ENCODE measurements around the gene IGF2BP1.

The IGF2BP1 gene

GRCh38 chr17:48970865-48971687 is 26.1 kb upstream of the IGF2BP1 start:
- H3K27ac ChIP-seq = no peak overlapping the region
- TF ChIP-seq CTCF (conservative IDR thresholded peaks at IDR 0.05) = no peak

GRCh38 chr17:48972749-48973097 is 24.5 kb upstream of the IGF2BP1 start:
- no peak overlapping the region for H3K27ac ChIP-seq

GRCh38 chr17:48973806-48974205 is 23.4 kb upstream of the IGF2BP1 start:
- H3K27ac ChIP-seq = no peak overlapping the region
- TF ChIP-seq CTCF (conservative IDR thresholded peaks at IDR 0.05) = no peak

More at GRCh38 chr17:48972749-48973097, 24.5 kb upstream of the IGF2BP1 start:
- no peak for TF ChIP-seq CTCF (conservative IDR thresholded peaks at IDR 0.05)

- no peak overlapping the region for H3K27ac ChIP-seq
- TF ChIP-seq CTCF (conservative IDR thresholded peaks at IDR 0.05) = no peak
Observed at GRCh38 chr17:48981927-48982539, 15.2 kb upstream of the IGF2BP1 start.

- H3K27ac ChIP-seq = no peak overlapping the region
- TF ChIP-seq CTCF (conservative IDR thresholded peaks at IDR 0.05) = no peak
Observed at GRCh38 chr17:48985436-48986245, 11.5 kb upstream of the IGF2BP1 start.

GRCh38 chr17:48989100-48989499 is 8.1 kb upstream of the IGF2BP1 start:
- no peak for TF ChIP-seq CTCF (conservative IDR thresholded peaks at IDR 0.05)
- no peak overlapping the region for H3K27ac ChIP-seq

- TF ChIP-seq CTCF (conservative IDR thresholded peaks at IDR 0.05) = no peak
- no peak overlapping the region for H3K27ac ChIP-seq
Observed at GRCh38 chr17:48990882-48991357, 6.3 kb upstream of the IGF2BP1 start.
